Measurements from ENCODE around the gene SYCN. TPM values are rescaled to one million over a fixed set of nuclear protein-coding genes. Genes with fewer than 3 reads are reported as not detected.

SYCN gene
- total RNA-seq, 4 donors from 2014 or later, result not detected

Other genes starting within 250 kb of the SYCN start
- 10 to 100 TPM in 3 of 4 donors, 1 to 10 TPM in 1; 3.8 to 47.6 (median 36.7) TPM for gene FBXO17, start 228.5 kb downstream of the SYCN start, total RNA-seq
- 10 to 100 TPM in 1 of 4 donors, 1 to 10 TPM in 3; 3.4 to 11.3 (median 7.8) TPM for gene FBXO27, start 171.7 kb downstream of the SYCN start, total RNA-seq
- under 1 TPM in 1 of 4 donors, not detected in 3; 0.55 TPM for gene ACP7, start 119.9 kb downstream of the SYCN start, total RNA-seq
- 10 to 100 TPM in 3 of 4 donors, under 1 TPM in 1; 0.26 to 57.4 (median 24.3) TPM for gene PAK4, start 78.5 kb downstream of the SYCN start, total RNA-seq
- gene NCCRP1, start 7.3 kb downstream of the SYCN start, total RNA-seq, result not detected
- not detected for gene IFNL3, start 40.7 kb upstream of the SYCN start, total RNA-seq
- gene IFNL4, start 44.6 kb upstream of the SYCN start, total RNA-seq, result under 1 TPM in 1 of 4 donors, not detected in 3; 0.90 TPM
- gene IFNL2, start 64.1 kb upstream of the SYCN start, total RNA-seq, result not detected
- not detected for gene IFNL1, start 92.1 kb upstream of the SYCN start, total RNA-seq
- gene LRFN1, start 116.6 kb upstream of the SYCN start, total RNA-seq, result 1 to 10 TPM in 2 of 4 donors, not detected in 2; 1.4 to 4.7 TPM
- gene GMFG, start 131.8 kb upstream of the SYCN start, total RNA-seq, result 10 to 100 TPM; 10.4 to 43.0 (median 18.9) TPM
- 100 to 1,000 TPM in 1 of 4 donors, 10 to 100 TPM in 3; 11.3 to 128 (median 58.6) TPM for gene SAMD4B, start 138.2 kb upstream of the SYCN start, total RNA-seq
- gene PAF1, start 186.8 kb upstream of the SYCN start, total RNA-seq, result 10 to 100 TPM; 21.8 to 65.6 (median 33.7) TPM
- 100 to 1,000 TPM in 1 of 4 donors, 10 to 100 TPM in 3; 15.6 to 282 (median 40.8) TPM for gene MED29, start 187.1 kb upstream of the SYCN start, total RNA-seq
- 100 to 1,000 TPM in 2 of 4 donors, 10 to 100 TPM in 1, 1 to 10 TPM in 1; 5.0 to 276 (median 145) TPM for gene ZFP36, start 202.6 kb upstream of the SYCN start, total RNA-seq
- 100 to 1,000 TPM in 1 of 4 donors, 10 to 100 TPM in 1, 1 to 10 TPM in 2; 5.1 to 120 (median 21.6) TPM for gene PLEKHG2, start 208.4 kb upstream of the SYCN start, total RNA-seq
- 1,000 to 10,000 TPM in 3 of 4 donors, 10 to 100 TPM in 1; 50.5 to 6,434 (median 2,757) TPM for gene RPS16, start 231.7 kb upstream of the SYCN start, total RNA-seq
- gene SUPT5H, start 241.3 kb upstream of the SYCN start, total RNA-seq, result 100 to 1,000 TPM in 1 of 4 donors, 10 to 100 TPM in 3; 11.8 to 119 (median 40.0) TPM

All from uterus (tissue), 4 donors.